Prostate gland (tissue), 2 donors: ENCODE data around the gene PTGES3. TPM values are rescaled to one million over a fixed set of nuclear protein-coding genes. Genes with fewer than 3 reads are reported as not detected.

Source experiments
- DNase-seq: peaks from one replicate; pipeline ENCODE4 v3.0.0-alpha.2; 2019; ENCODE audit warnings: low spot score
- H3K27ac ChIP-seq, 2 donors: fragments of 200-600 bp; sonication (generic); 2 replicates each; pipeline ENCODE4 v1.5.1; 2017 to 2019
- H3K27me3 ChIP-seq: fragments of 200-600 bp; sonication (generic); replicated peaks from 2 replicates; pipeline ENCODE4 v1.5.1; 2019; ENCODE audit not compliant: insufficient read depth
- H3K36me3 ChIP-seq, 2 donors: fragments of 200-600 bp; sonication (generic); 1 replicate in 1 of 2; 2 replicates in 1 of 2; pipeline versions ENCODE4 v1.5.1 to v1.8.1; 2017 to 2019
- H3K4me1 ChIP-seq: fragments of 200-600 bp; sonication (generic); replicated peaks from 2 replicates; pipeline ENCODE4 v1.5.1; 2019
- H3K4me3 ChIP-seq, 2 donors: fragments of 200-600 bp; sonication (generic); 2 replicates each; pipeline ENCODE4 v1.5.1; 2017 to 2019
- H3K9me3 ChIP-seq: fragments of 200-600 bp; sonication (generic); 2 replicates; pipeline ENCODE4 v1.5.1; 2017
- POLR2A ChIP-seq: fragments of 450-650 bp; IDR thresholded peaks from one replicate; pipeline ENCODE4 v1.6.1; 2016; ENCODE audit warnings: antibody characterized with exemption, mild to moderate bottlenecking
- POLR2AphosphoS5 ChIP-seq: sonication (generic); formaldehyde crosslinking; IDR thresholded peaks from one replicate; pipeline ENCODE4 v1.6.1; 2017; ENCODE audit warnings: antibody characterized with exemption
- WGBS: methylation state at CpG from one replicate; pipeline ENCODE4 v1.1.5; 2018; 5-methylcytosine and 5-hydroxymethylcytosine counted together
- intact Hi-C: fragments of 100-400 bp; cut with DNase I; formaldehyde crosslinking; loops from one replicate; pipeline ENCODE4 v1.14.2; 2022
- total RNA-seq, 2 donors: library from RNA; depleted of rRNA; stranded (reverse); fragments of >200 nt; gene quantifications; one replicate each; pipeline ENCODE4 v1.1.0, GENCODE V29; 2016
- TF ChIP-seq, protein P1 (sequence below), 4 experiments: fragments of 200-600 bp in 2 of 4; fragments of 450-650 bp in 2 of 4; sonication (generic) in 2 of 4; IDR thresholded peaks; 1 replicate in 3 of 4; 2 replicates in 1 of 4; pipeline ENCODE4 v1.5.1; 2016 to 2019; ENCODE audit warnings: antibody characterized with exemption in 4 of 4, mild to moderate bottlenecking in 2 of 4, moderate library complexity in 2 of 4

Gene PTGES3
- total RNA-seq, 2 donors from 2014 or later, result 94.6 to 125 TPM

GRCh38 chr12:56718636-56719035, 30.6 kb upstream of the PTGES3 start:
- TF ChIP-seq, protein P1, sequence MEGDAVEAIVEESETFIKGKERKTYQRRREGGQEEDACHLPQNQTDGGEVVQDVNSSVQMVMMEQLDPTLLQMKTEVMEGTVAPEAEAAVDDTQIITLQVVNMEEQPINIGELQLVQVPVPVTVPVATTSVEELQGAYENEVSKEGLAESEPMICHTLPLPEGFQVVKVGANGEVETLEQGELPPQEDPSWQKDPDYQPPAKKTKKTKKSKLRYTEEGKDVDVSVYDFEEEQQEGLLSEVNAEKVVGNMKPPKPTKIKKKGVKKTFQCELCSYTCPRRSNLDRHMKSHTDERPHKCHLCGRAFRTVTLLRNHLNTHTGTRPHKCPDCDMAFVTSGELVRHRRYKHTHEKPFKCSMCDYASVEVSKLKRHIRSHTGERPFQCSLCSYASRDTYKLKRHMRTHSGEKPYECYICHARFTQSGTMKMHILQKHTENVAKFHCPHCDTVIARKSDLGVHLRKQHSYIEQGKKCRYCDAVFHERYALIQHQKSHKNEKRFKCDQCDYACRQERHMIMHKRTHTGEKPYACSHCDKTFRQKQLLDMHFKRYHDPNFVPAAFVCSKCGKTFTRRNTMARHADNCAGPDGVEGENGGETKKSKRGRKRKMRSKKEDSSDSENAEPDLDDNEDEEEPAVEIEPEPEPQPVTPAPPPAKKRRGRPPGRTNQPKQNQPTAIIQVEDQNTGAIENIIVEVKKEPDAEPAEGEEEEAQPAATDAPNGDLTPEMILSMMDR (IDR thresholded peaks at IDR 0.05), result no peak
- no peak for TF ChIP-seq POLR2AphosphoS5
- TF ChIP-seq POLR2A, result no peak
- H3K27ac ChIP-seq, result no peak overlapping the region
- H3K4me3 ChIP-seq, result no peak overlapping the region
- no peaks in the 10 kb centered on the region for H3K27me3 ChIP-seq
- peaks cover 8 to 11% of the 10 kb centered on the region in 2 donors for H3K36me3 ChIP-seq
- peaks cover 24% of the 10 kb centered on the region for H3K4me1 ChIP-seq
- H3K9me3 ChIP-seq, result no peaks in the 10 kb centered on the region
- DNase-seq, result no peak
- 58% methylated on average over 4 of the region's 4 CpGs for WGBS
- intact Hi-C loops, result no loop called here

- Histone ChIP-seq H3K4me3 (no peak overlapping the region), H3K27me3 (no peaks in the 10 kb centered on the region), H3K9me3 (no peaks in the 10 kb centered on the region), H3K4me1 (peaks cover 20% of the 10 kb centered on the region), H3K27ac (no peak overlapping the region), H3K36me3 (peaks cover 13 to 14% of the 10 kb centered on the region in 2 donors)
- no peak for TF ChIP-seq POLR2AphosphoS5
- no peak for TF ChIP-seq POLR2A
- TF ChIP-seq, protein P1 (IDR thresholded peaks at IDR 0.05), result no peak
- intact Hi-C loops, result no loop called here
- WGBS, result 57% methylated on average over 1 of the region's 1 CpG
- DNase-seq, result no peak
Measured at GRCh38 chr12:56718149-56718548, 30.1 kb upstream of the PTGES3 start.

DNA sequence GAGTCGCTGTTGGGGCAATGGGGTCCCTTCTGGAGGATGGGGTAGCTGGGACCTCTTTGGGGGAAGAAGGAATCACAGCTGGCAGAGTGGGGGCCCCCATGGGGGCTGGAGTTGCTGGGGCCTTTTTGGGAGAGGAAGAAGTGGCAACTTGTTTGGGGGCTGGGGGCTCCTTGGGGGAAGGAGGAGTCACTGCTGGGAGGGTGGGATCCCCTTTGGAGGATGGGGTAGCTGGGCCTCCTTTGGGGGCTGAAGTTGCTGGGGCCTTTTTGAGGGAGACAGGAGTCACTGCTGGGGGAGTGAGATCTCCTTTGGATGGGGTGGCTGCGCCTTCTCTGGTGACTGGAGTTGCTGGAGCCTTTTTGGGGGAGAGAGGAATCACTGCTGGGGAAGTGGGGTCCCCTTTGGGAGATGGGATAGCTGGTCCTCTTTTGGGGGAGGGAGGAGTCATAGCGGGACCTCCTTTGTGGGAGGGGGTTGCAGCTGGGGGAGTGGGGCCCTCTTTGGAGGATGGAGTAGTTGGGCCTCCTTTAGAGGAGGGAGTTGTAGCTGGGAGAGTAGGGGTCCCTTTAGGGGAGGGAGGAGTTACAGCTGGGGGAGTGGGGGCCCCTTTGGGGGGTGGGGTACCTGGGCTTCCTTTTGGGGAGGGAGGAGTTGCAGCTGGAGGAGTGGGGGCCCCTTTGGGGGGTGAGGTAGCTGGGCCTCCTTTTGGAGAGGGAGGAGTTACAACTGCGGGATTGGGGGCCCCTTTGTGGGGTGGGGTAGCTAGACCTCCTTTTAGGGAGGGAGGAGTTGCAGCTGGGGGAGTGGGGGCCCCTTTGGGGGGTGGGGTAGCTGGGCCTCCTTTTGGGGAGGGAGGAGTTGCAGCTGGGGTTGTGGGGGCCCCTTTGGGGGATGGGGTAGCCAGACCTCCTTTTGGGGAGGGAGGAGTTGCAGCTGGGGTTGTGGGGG, 29.1 kb upstream of the PTGES3 start:
- Histone ChIP-seq H3K4me1 (peaks cover 15% of the 10 kb centered on the region), H3K27me3 (no peaks in the 10 kb centered on the region), H3K9me3 (no peaks in the 10 kb centered on the region), H3K27ac (no peak overlapping the region), H3K36me3 (peaks cover 19 to 24% of the 10 kb centered on the region in 2 donors), H3K4me3 (no peak overlapping the region)
- intact Hi-C loops, result no loop called here
- TF ChIP-seq, protein P1 (IDR thresholded peaks at IDR 0.05), result no peak
- WGBS, result 71% methylated on average over 4 of the region's 4 CpGs
- no peak for DNase-seq

GRCh38 chr12:56716458-56716857, 28.4 kb upstream of the PTGES3 start:
- intact Hi-C loops, result no loop called here
- TF ChIP-seq, protein P1 (IDR thresholded peaks at IDR 0.05), result no peak
- TF ChIP-seq POLR2AphosphoS5, result no peak
- TF ChIP-seq POLR2A, result no peak
- Histone ChIP-seq H3K9me3 (no peaks in the 10 kb centered on the region), H3K4me3 (no peak overlapping the region), H3K27me3 (no peaks in the 10 kb centered on the region), H3K27ac (no peak overlapping the region), H3K36me3 (peaks cover 19 to 29% of the 10 kb centered on the region in 2 donors), H3K4me1 (peaks cover 15% of the 10 kb centered on the region)
- no peak for DNase-seq
- WGBS, result 67% methylated on average over 1 of the region's 1 CpG

DNA sequence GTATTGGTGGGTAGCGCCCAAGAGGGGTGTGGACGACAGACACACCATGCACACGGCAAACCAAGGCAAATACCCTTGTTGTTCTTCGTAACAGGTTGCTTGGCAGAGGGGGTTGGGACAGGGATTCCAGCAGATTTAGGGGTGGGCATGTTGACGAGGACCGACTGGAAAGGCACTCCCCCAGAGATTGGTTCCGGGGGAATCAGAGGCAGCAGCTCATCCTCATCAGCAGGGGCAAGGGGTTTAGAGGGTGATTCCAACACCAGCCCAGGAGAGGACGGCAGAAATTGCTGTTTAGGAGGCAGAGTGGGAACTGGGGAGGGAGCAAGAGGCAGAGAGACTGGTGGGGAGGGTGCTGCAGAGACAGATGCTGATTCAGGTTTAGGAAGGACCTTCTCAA, 27.7 kb upstream of the PTGES3 start:
- H3K4me1 ChIP-seq, result peaks cover 9% of the 10 kb centered on the region
- TF ChIP-seq POLR2AphosphoS5 (no peak), POLR2A (no peak)
- TF ChIP-seq, protein P1 (IDR thresholded peaks at IDR 0.05), result no peak
- 64% methylated on average over 8 of the region's 8 CpGs for WGBS
- DNase-seq, result no peak
- H3K27me3 ChIP-seq, result no peaks in the 10 kb centered on the region
- no peak overlapping the region for H3K4me3 ChIP-seq
- intact Hi-C loops, result no loop called here
- H3K9me3 ChIP-seq, result no peaks in the 10 kb centered on the region
- H3K36me3 ChIP-seq, result peaks cover 19 to 31% of the 10 kb centered on the region in 2 donors
- no peak overlapping the region for H3K27ac ChIP-seq
